Endodermal cell (in vitro differentiated cells): ENCODE results near the gene BHLHE23. TPM values are rescaled to one million over a fixed set of nuclear protein-coding genes. Genes with fewer than 3 reads are reported as not detected.

Experiments
- DNase-seq: peaks from one replicate; pipeline ENCODE4 v3.0.0-alpha.2; 2017
- H3K27ac ChIP-seq: 2 replicates; pipeline ENCODE4 v1.5.1; 2013; ENCODE audit warnings: mild to moderate bottlenecking, low read depth, low read length, moderate library complexity
- H3K27me3 ChIP-seq: 2 replicates; pipeline ENCODE4 v1.6.1; 2013; ENCODE audit warnings: mild to moderate bottlenecking, low read length, moderate library complexity; ENCODE audit not compliant: insufficient read depth, control insufficient read depth, poor library complexity, severe bottlenecking
- H3K36me3 ChIP-seq: 2 replicates; pipeline ENCODE4 v1.7.0; 2013; ENCODE audit warnings: mild to moderate bottlenecking, low read length, moderate library complexity; ENCODE audit not compliant: control insufficient read depth, insufficient read depth
- H3K4me1 ChIP-seq: one replicate; pipeline ENCODE4 v1.7.0; 2013; ENCODE audit warnings: low read length; ENCODE audit not compliant: control insufficient read depth, insufficient read depth
- H3K4me3 ChIP-seq: 2 replicates; pipeline ENCODE4 v1.5.1; 2013; ENCODE audit warnings: mild to moderate bottlenecking, low read length, moderate library complexity
- H3K9ac ChIP-seq: 2 replicates; pipeline ENCODE4 v1.6.1; 2013; ENCODE audit warnings: mild to moderate bottlenecking, low read length, moderate library complexity; ENCODE audit not compliant: poor library complexity, severe bottlenecking; ENCODE audit errors: extremely low read depth
- H3K9me3 ChIP-seq: 2 replicates; pipeline ENCODE4 v1.6.1; 2013; ENCODE audit warnings: mild to moderate bottlenecking, low read length, moderate library complexity; ENCODE audit not compliant: control insufficient read depth
- H3K27ac Mint-ChIP-seq: 2 replicates; pipeline ENCODE4 v1.8.0; 2020; ENCODE audit warnings: mixed read lengths
- H3K27me3 Mint-ChIP-seq: 2 replicates; pipeline ENCODE4 v1.8.0; 2021; ENCODE audit warnings: mild to moderate bottlenecking, mixed read lengths; ENCODE audit not compliant: insufficient read depth
- H3K36me3 Mint-ChIP-seq: 2 replicates; pipeline ENCODE4 v1.8.0; 2020; ENCODE audit warnings: low read depth, mixed read lengths
- H3K4me1 Mint-ChIP-seq: 2 replicates; pipeline ENCODE4 v1.8.0; 2020; ENCODE audit warnings: mixed read lengths
- H3K4me3 Mint-ChIP-seq: 2 replicates; pipeline ENCODE4 v1.8.0; 2020; ENCODE audit warnings: mild to moderate bottlenecking, moderate library complexity, mixed read lengths
- H3K9me3 Mint-ChIP-seq: 2 replicates; pipeline ENCODE4 v1.8.0; 2020; ENCODE audit warnings: mild to moderate bottlenecking, mixed read lengths
- CTCF ChIP-seq: fragments of 200-600 bp; sonication (generic); conservative IDR thresholded peaks from 2 replicates; pipeline ENCODE4 v1.5.0; 2021; ENCODE audit warnings: antibody characterized with exemption, mild to moderate bottlenecking
- WGBS, 2 experiments: methylation state at CpG; one replicate each; pipeline versions ENCODE4 v1.1.5 to v1.1.7; 2013; ENCODE audit warnings: missing lambda C conversion rate in 2 of 2, mixed read lengths in 1 of 2; ENCODE audit not compliant: insufficient coverage in 1 of 2, insufficient read length in 1 of 2; 5-methylcytosine and 5-hydroxymethylcytosine counted together
- total RNA-seq, 2 donors: library from RNA; stranded (reverse); fragmentation: NEBNext Ultra II Directional in 1 of 2; extraction: Animal tissue kit (Norgen Biotek cat#: 25700) in 1 of 2; gene quantifications; 2 replicates in 1 of 2; 3 replicates in 1 of 2; pipeline ENCODE4 v1.2.1, GENCODE V29; 2021

The BHLHE23 gene
- total RNA-seq, 2 donors from 2014 or later, result not detected

DNA sequence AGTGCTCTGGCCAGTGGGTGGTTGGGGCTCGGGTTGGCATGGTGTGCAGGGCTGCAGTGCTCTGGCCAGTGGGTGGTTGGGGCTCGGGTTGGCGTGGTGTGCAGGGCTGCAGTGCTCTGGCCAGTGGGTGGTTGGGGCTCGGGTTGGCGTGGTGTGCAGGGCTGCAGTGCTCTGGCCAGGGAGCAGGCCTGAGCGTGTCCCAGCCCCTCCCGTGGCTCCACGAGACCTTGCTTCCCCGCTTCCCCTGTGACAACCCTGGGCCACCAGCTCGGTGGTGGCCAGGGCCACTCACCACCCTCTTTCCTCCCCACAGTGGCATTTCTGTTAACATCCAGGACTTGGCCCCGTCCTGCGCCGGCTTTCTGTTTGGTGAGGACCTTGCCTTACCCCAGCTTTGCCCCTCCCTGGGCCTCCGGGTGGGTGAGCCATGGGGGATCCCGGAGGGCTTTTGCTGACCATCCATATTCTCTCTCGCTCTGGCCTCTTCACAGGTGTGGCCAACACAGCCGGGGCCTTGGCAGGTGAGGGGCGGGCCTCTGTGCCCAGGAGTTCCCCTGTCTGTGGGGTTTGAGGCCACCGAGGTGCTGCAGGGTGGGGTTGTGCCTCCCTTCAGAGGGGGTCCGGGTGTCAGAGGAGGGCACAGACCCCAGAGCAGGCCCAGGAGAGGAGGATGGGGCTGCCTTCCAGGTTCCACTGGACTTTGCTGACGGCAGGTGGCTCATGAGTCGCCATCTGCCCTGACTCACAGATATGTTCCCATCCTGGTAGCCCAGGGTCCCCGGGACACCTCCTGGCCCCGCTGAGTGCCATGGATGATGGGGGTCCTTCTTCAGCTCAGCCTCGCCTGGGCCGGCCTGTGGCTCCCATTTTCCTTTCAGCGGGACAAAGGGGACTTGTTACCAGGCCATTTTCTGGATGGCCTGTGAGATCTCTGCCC lies 40.3 kb downstream of the BHLHE23 start:
- no peaks in the 10 kb centered on the region for H3K4me1 Mint-ChIP-seq
- H3K36me3 Mint-ChIP-seq, result no peaks in the 10 kb centered on the region
- WGBS, 2 experiments, result 90 to 94% methylated on average over 19 to 26 of the region's 27 CpGs
- Histone ChIP-seq H3K4me1 (no peaks in the 10 kb centered on the region), H3K9me3 (no peaks in the 10 kb centered on the region), H3K4me3 (no peak overlapping the region), H3K27me3 (peaks cover 4% of the 10 kb centered on the region), H3K9ac (no peak overlapping the region), H3K36me3 (no peaks in the 10 kb centered on the region), H3K27ac (no peak overlapping the region)
- no peaks in the 10 kb centered on the region for H3K9me3 Mint-ChIP-seq
- H3K27me3 Mint-ChIP-seq, result peaks cover under 1% of the 10 kb centered on the region
- DNase-seq, result no peak
- no peak overlapping the region for H3K27ac Mint-ChIP-seq
- no peak overlapping the region for H3K4me3 Mint-ChIP-seq
- no peak for TF ChIP-seq CTCF

DNA sequence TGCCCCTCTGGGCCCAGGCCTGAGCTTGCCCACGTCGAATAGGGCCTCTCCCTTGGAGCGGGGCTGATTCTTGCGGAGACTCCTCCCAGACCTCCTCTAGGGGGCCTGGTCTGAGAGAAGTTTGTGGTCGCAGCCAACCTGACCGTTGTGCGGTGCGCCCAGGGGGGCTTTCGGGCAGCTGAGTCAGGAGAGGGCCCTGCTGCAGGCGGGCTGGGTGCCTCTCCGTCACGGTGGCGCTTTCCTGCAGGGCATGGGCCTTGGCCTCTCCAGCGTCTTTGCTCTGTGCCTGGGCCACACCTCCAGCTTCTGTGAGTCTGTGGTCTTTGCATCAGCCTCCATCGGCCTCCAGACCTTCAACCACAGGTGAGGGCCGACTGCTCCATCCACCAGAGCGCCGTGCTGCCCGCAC lies 41.4 kb downstream of the BHLHE23 start:
- no peaks in the 10 kb centered on the region for H3K27me3 ChIP-seq
- peak; percentile 48 for TF ChIP-seq CTCF
- no peak for DNase-seq
- H3K9me3 ChIP-seq, result no peaks in the 10 kb centered on the region
- no peak overlapping the region for H3K27ac ChIP-seq
- H3K36me3 ChIP-seq, result no peaks in the 10 kb centered on the region
- whole genome bisulfite sequencing, 2 experiments, result 86 to 89% methylated on average over 15 to 19 of the region's 19 CpGs
- no peak overlapping the region for H3K4me3 Mint-ChIP-seq
- H3K9me3 Mint-ChIP-seq, result no peaks in the 10 kb centered on the region
- H3K4me3 ChIP-seq, result no peak overlapping the region
- no peaks in the 10 kb centered on the region for H3K4me1 ChIP-seq
- no peak overlapping the region for H3K27ac Mint-ChIP-seq
- H3K36me3 Mint-ChIP-seq, result no peaks in the 10 kb centered on the region
- no peaks in the 10 kb centered on the region for H3K4me1 Mint-ChIP-seq
- no peaks in the 10 kb centered on the region for H3K27me3 Mint-ChIP-seq
- no peak overlapping the region for H3K9ac ChIP-seq

GRCh38 chr20:62964700-62965099 lies 42.1 kb downstream of the BHLHE23 start:
- Histone ChIP-seq H3K4me3 (no peak overlapping the region), H3K27ac (no peak overlapping the region), H3K9me3 (no peaks in the 10 kb centered on the region), H3K27me3 (no peaks in the 10 kb centered on the region), H3K36me3 (no peaks in the 10 kb centered on the region), H3K4me1 (no peaks in the 10 kb centered on the region), H3K9ac (no peak overlapping the region)
- no peak for TF ChIP-seq CTCF
- no peak for DNase-seq
- 89 to 90% methylated on average over 19 to 20 of the region's 20 CpGs for WGBS, 2 experiments
- Mint-ChIP-seq H3K4me1 (no peaks in the 10 kb centered on the region), H3K27ac (no peak overlapping the region), H3K27me3 (no peaks in the 10 kb centered on the region), H3K9me3 (no peaks in the 10 kb centered on the region), H3K36me3 (no peaks in the 10 kb centered on the region), H3K4me3 (no peak overlapping the region)
